K562 treated with DMSO at 1 percent for 48 hours (cell line): ENCODE measurements around the gene SMARCC1. TPM values are rescaled to one million over a fixed set of nuclear protein-coding genes. Genes with fewer than 3 reads are reported as not detected.

ENCODE experiments used
- total RNA-seq: library from RNA; unstranded; fragments of 300-600 nt; gene quantifications from 2 replicates; pipeline ENCODE4 v1.2.3, GENCODE V29; 2022; ENCODE audit warnings: low replicate concordance; ENCODE audit errors: extremely low read depth

Gene SMARCC1
- total RNA-seq: not detected in 2 replicates

DNA sequence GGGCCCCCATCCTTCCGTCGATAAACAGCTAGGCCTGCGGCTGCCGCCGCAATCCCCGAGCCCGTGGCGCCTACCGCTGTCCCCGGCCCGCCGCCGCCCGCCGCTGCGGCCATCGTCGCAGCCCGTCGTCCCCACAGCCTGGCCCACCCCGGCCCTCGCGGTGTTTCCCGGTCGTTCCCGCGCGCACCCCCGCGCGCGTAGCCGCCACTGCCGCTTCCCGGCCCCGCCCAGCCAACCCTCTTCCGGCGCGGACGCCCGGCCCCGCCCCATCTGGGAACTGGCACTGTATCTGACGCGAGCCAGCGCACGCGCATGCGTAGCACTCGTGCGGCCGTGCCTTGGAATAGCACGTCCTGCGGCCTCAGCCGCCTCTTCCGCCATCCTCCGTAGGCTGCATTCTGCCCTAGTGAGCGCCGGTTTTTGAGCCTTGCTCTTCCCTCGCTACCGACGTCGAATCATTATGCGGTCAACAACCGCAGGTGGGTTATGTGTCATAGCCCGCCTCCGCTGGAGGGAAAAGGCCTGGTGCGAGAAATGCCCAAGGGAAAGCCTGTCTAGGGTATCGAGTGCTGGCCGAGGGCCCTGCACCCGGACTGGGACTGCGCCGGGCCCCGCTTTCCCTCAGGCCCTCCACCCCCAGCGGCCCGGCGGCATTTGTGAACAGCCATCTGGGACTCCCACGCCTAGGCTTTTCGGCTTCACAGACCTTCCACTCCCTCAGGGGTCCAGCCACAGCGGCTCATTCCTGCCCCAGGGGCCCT lies at the start of gene SMARCC1:
TSS of gene SMARCC1 (minus strand) at position 209 of the 761 bp plus-strand sequence. CDS start at position 113, 96 bp downstream.

DNA sequence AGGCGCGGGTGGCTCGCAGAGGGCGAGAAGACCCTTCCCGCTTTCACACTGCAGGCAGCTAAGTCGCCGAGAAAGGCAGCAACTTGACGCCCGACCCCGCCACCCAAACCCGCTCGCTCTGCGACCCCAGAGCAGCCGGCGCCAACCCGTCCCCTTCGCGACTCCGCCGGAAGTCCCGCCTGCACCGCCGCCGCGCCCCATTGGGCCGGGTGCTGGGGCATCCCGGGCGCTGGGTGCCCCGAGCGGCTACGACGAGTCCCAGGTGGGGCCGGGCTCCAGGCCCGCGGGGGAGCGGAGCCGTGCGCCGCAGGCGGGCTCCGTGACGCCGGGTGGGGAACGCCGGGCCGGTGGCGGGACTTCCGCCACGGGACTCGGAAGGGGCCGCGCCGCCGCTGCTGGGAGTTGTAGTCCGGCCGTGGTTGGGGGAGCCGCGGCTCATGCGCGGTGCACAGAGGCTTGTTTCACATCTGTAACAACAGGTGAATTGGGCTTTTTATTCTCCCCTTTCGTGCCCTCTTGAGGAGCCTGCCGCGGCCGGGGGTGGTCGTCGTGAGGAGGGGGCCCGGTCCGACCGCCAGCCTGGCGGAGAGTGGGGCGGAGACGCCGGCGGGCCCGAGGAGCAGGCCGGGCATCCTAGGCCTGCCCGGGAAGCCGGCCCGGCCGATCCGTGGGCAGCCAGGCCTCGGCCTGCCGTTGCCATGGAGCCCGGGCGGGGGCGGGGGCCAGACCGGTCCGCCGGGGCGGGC lies 21.2 kb upstream of the SMARCC1 start, which contains the start of gene DHX30:
TSS of gene DHX30 (plus strand) at position 405 of the 746 bp plus-strand sequence. CDS start 7,546 bp downstream, outside the sequence.

DNA sequence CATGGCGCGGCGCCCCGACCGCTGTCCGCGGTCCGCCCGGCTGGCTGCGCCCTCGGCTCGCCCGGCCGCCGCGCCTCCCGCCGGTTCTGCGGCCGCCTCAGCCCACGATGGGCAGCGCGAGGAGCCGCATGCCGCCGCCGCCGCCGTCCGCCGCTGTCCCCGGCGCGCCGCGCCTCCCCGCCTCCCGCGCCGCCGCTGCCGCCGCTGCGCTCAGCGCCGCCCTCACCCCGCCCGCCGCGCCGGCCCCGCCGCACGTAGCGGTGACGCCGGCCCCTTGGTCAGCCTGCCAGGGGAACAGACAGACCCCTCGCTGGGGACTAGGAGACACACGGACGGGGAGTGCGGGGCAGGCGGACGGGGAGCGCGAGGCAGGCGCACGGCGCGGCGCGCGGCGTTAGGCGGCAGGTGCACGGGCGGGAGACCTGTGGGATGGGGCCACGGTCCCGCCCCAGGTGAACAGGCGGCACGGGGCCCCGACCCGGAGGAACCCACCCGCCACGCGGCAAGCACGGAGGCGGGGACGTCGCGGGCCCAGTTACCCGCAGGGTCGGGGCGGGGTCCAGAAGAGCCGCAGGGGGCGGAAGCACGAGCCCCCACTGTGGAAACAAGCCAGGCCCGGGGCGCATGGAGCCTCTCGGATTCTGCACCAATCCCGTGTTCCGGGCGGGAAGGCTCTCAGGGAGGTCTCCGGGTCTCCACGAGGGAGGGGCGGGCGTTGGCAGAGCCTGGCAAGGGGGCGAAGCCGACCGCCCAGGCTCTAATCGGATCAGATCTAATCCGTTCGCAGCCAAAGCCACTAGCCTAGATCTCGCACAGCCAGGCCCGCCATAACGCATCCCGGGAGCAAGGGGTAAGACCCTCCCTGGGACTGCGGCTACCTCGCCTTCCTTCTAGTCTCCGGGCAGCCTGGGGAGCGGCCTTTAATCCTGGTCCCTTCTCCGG lies 202.7 kb downstream of the SMARCC1 start, which contains the start of gene CSPG5:
TSS of gene CSPG5 (minus strand) at position 175 of the 942 bp plus-strand sequence. CDS start at position 3, 172 bp downstream.

Other genes with a start within 250 kb of the SMARCC1 start
- not detected in 2 replicates for gene CSPG5, start 203.0 kb downstream of the SMARCC1 start, total RNA-seq
- not detected in 2 replicates for gene DHX30, start 21.2 kb upstream of the SMARCC1 start, total RNA-seq
- gene MAP4, start 234.5 kb upstream of the SMARCC1 start, total RNA-seq: 212 TPM in 1 of 2 replicates, not detected in the other